NCI-H226 (cell line): ENCODE data around the gene KCNAB1.
"Not testable (repeated sequence)": the region's sequence is repeated elsewhere in the genome, so short reads cannot be mapped to it uniquely, and the experiment has no call there.

Experiments used
- DNase-seq: peaks from one replicate; pipeline ENCODE4 v3.0.0-alpha.2; 2015

KCNAB1 gene

GRCh38 chr3:156120528-156121251 is at the start of gene KCNAB1:
Gene KCNAB1 (plus strand): TSS chr3:156120578.
- no peak for DNase-seq

- no peak for DNase-seq
These were observed 49.3 kb upstream of the KCNAB1 start for GRCh38 chr3:156071031-156071430.

GRCh38 chr3:156072950-156073657 is 47.3 kb upstream of the KCNAB1 start:
- DNase-seq, result not testable (repeated sequence)

DNA sequence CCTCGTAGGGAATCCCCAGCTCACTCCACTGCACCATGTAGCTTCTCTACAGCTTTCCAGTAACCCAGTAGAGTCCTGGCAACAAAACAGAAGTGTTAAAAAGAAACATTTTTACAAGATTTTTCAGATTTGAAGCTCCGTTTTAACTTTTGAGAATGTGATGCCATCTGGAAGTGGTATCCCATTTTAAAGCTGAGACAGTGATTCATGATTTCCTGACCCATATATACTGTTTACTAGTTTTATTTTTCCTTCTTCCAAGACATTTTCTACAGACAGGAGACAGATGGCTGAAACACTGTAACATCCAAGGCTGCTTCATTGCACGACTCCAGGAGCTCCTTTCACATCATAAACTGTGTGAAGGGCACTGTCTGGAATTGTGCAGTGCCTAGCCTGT is 30.3 kb upstream of the KCNAB1 start:
- DNase-seq, result no peak

GRCh38 chr3:156093964-156094363 is 26.4 kb upstream of the KCNAB1 start:
- no peak for DNase-seq

GRCh38 chr3:156094391-156094790 is 26.0 kb upstream of the KCNAB1 start:
- no peak for DNase-seq

- DNase-seq, result not testable (repeated sequence)
These were observed 24.7 kb upstream of the KCNAB1 start for GRCh38 chr3:156095652-156096051.

- DNase-seq, result no peak
These were observed 21.8 kb upstream of the KCNAB1 start for GRCh38 chr3:156098437-156099035.

DNA sequence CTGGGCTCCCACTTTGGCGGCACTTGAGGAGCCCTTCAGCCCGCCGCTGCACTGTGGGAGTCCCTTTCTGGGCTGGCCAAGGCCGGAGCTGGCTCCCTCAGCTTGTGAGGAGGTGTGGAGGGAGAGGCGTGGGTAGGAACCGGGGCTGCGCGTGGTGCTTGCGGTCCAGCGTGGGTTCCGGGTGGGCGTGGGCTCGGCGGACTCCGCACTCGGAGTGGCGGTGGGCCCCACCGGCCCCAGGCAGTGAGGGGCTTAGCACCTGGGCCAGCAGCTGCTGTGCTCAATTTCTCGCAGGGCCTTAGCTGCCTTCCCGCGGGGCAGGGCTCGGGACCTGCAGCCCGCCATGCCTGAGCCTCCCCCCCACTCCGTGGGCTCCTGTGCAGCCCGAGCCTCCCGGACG is 21.0 kb upstream of the KCNAB1 start:
- DNase-seq, result not testable (repeated sequence)

- not testable (repeated sequence) for DNase-seq
These were observed 20.4 kb upstream of the KCNAB1 start for GRCh38 chr3:156099984-156100383.

DNA sequence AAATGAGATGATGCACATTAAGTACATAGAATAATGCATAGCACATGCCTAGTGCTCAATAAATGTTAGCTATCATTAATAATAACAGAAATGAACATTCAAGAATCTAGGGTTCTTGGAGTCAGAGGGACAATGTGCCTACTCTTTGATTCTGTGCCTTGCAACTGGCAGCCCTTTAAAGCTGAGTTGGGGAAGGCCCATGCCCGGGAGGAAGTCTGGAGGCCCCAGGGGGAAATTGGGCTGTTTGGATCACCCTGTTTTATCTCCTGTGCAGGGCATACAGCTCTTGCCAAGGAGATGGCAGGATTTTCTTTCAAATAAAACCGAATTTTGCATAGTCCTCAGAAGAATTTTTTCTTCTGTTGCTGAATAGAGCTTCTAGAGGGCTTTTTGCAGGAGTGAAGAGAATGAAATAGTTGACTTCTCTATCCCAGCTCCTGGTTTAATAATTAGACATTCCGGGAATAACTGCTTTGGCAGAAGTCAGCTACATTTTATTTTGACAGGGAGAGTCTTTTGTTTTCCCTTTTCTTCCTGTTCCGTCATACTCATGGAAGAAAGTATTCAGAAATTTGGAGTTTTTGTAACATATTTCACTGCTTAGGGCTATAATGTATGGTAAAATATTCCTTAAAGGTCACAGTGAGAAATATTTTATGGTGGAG is 18.0 kb upstream of the KCNAB1 start:
- DNase-seq, result no peak

DNA sequence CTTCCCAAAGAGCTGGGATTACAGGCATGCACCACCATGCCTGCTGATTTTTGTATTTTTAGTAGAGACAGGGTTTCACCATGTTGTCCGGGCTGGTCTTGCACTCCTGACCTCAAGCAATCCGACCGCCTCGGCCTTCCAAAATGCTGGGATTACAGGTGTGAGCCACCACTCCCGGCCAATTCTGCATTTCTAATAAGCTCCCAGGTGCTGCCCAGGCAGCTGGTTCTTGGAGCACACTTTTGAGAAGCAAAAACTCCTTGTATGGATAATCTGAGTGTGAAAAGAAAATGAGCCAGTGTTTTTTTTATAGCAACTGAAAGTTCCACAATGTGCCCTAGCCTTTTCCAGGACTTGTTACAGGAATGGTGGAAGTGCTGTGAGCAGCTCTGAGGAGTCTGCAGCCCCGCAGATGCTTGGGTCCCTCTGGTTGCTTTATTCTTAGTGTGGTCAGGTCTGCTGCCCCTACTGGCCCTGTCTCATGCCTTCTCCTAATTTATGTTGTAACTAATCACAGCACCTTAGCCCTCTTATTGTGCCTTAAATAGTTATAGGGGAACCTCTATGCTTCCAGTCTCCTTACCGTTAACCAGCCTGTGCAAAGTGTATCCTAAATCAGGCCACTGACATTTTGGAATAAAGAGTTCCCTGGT is 13.5 kb upstream of the KCNAB1 start:
- no peak for DNase-seq

GRCh38 chr3:156107504-156107903 is 12.9 kb upstream of the KCNAB1 start:
- no peak for DNase-seq

GRCh38 chr3:156108616-156109015 is 11.8 kb upstream of the KCNAB1 start:
- DNase-seq, result no peak

- no peak for DNase-seq
These were observed 10.4 kb upstream of the KCNAB1 start for GRCh38 chr3:156109989-156110388.

DNA sequence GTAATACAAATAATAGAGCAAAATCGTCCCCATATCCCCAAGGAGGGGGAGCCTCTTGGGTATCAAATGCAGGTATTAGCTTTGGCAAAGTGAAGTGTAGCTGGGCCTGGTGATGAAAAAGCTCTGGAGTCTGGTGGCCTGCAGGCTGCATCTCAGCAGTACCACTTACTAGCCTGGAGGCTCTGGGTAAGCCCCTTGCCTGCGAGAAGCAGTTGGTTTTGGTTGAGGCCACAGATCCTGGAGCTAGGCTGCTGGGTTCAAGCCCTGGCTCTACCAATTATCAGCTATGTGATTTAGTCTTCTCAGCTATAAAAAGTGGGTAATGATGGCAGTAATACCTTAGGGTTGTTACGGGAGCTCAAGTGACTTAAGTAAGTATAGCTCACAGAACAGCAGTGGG is 6.1 kb downstream of the KCNAB1 start:
- DNase-seq, result no peak

DNA sequence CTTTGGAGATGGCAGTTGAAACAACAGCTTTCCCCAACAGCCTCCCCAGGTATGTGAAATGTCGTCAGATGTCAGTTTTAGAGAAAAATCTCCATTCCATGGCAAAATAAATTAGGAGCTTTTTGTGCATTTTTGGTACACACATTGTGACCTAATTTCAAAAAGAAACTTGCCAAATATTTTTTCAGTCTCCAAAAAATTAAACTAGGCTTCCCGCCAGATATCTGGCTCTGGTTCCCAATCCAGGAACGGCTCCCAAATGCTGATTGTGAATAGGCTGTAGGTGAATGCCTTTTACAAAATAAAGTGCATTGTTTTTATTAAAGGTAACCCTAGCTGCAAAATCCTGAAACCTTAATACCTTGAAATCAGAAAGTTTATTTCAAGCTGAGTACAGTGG is 10.9 kb downstream of the KCNAB1 start:
- no peak for DNase-seq

DNA sequence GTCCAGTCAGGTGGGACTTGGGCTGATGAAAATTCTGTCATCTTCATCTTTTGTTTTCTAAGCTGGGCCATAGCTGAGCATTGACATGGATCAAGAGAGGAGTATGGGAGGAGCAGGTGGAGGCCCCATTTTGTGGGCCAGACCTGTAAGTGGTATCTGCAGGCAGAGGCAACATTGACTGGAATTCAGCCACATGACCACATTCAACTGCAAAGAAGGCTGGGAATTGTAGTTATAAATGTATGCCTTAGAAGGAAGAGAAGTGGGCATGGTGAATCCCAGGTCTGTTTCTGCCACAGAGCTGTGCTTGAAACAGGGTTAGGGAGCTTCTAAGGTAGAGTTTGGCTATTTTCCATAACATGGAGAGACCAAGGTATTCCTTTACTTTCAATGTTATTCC is 11.4 kb downstream of the KCNAB1 start:
- DNase-seq, result no peak

- DNase-seq, result no peak
These were observed 11.9 kb downstream of the KCNAB1 start for GRCh38 chr3:156132313-156132712.

GRCh38 chr3:156133076-156133475 is 12.7 kb downstream of the KCNAB1 start:
- no peak for DNase-seq

DNA sequence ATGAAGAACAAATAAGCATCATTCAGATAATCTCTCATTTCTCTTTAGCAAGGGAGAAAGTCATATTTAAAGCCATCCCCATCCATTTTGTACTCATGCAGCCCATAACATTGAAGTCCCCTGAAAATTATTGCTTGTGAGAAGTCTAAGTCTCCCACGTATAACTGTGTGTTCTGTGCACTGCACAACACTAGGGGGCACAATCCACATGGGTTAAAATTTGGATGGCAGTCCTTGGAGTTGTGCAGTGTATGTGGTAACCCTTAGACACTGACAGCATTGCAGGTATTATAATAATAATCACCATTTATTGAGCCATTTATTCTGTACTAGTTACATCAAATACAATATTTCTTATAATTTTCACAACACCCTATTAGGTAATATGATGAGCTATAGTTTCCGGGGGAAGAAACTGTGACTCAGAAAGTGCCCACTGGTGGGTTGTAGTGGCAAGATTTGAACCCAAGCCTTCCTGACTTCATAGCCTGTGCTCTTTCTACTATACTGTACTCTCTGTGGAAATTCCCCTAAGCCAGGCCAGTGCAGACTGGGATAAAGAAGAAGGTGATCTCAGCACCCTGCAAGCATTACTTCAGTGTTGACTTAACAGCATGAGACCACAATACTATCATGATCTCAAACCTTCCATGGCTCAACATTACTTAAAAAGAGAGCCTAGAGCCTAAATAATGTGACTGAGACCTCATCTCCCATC is 15.7 kb downstream of the KCNAB1 start:
- DNase-seq, result no peak

GRCh38 chr3:156137397-156137796 is 17.0 kb downstream of the KCNAB1 start:
- not testable (repeated sequence) for DNase-seq
